Fibroblast of pulmonary artery (primary cell): Measurements from ENCODE around the gene CNGB1.

Source experiments
- DNase-seq: peaks from one replicate; pipeline ENCODE4 v3.0.0-alpha.2; 2010; ENCODE audit warnings: low read depth
- H3K4me3 ChIP-seq: replicated peaks from 2 replicates; pipeline ENCODE4 v1.5.1; 2011; ENCODE audit warnings: low read depth, mild to moderate bottlenecking, control low read depth, low read length, moderate library complexity
- TF ChIP-seq, protein P1 (sequence below): IDR thresholded peaks from 2 replicates; pipeline ENCODE4 v1.5.1; 2011; ENCODE audit warnings: mild to moderate bottlenecking, control low read depth, low read length, inconsistent platforms; ENCODE audit errors: missing control alignments

CNGB1 gene

DNA sequence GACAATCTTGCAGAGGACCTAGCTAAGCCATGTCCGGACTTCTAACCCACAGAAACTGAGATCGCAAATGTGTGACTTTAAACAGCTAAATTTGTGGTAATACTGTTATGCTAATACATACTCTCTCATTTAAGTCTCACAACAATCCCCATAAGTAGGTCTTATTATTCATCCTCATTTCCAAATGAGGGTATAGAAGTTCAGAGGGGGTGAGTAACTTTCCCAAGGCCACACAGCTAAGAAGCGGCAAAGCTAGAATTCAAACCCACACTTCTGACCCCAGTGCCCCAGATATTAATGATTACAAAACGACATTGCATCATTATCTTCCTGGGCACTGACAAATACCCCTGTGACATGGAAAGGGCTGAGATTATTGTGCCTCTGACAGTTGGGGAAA, 81.4 kb downstream of the CNGB1 start:
- H3K4me3 ChIP-seq: no peak overlapping the region
- DNase-seq: no peak
- TF ChIP-seq, protein P1, sequence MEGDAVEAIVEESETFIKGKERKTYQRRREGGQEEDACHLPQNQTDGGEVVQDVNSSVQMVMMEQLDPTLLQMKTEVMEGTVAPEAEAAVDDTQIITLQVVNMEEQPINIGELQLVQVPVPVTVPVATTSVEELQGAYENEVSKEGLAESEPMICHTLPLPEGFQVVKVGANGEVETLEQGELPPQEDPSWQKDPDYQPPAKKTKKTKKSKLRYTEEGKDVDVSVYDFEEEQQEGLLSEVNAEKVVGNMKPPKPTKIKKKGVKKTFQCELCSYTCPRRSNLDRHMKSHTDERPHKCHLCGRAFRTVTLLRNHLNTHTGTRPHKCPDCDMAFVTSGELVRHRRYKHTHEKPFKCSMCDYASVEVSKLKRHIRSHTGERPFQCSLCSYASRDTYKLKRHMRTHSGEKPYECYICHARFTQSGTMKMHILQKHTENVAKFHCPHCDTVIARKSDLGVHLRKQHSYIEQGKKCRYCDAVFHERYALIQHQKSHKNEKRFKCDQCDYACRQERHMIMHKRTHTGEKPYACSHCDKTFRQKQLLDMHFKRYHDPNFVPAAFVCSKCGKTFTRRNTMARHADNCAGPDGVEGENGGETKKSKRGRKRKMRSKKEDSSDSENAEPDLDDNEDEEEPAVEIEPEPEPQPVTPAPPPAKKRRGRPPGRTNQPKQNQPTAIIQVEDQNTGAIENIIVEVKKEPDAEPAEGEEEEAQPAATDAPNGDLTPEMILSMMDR: no peak

DNA sequence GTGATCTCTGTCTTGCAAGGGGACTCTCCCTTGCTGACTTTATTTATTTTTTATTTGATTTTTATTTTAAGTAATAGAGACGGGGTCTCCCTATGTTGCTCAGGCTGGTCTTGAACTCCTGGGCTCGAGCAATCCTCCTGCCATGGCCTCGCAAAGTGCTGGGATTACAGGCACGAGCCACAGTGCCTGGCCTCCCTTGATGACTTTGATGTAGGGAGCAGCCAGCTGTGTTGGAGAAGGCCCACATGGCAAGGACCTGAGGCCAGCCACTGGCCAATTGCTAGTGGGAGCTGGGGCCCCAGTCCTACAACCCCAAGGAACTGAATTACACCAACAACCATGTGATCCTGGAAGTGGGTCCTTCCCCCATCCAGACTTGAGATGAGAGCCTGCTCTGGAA, 81.8 kb downstream of the CNGB1 start:
- TF ChIP-seq, protein P1: no peak
- DNase-seq: no peak
- H3K4me3 ChIP-seq: no peak overlapping the region

DNA sequence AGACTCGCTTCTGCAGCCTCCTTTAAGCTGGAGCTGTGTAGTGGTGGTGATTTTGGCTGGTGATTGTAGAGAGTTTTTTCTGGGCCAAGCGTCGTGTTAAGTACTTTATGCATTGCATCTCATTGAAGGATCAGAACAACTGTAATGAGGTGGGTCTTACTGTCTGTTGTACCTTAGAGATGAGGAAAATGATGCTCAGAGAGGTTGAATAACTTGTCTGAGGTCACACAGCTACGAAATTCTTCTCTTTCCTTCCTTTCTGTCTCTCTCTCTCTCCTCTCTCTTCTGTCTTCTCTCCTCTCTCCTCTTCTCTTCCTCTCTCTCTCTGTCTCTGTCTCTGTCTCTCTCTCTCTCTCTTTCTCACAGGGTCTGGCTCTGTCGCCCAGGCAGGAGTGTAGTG, 82.8 kb downstream of the CNGB1 start:
- H3K4me3 ChIP-seq: no peak overlapping the region
- no peak for DNase-seq
- TF ChIP-seq, protein P1: no peak

DNA sequence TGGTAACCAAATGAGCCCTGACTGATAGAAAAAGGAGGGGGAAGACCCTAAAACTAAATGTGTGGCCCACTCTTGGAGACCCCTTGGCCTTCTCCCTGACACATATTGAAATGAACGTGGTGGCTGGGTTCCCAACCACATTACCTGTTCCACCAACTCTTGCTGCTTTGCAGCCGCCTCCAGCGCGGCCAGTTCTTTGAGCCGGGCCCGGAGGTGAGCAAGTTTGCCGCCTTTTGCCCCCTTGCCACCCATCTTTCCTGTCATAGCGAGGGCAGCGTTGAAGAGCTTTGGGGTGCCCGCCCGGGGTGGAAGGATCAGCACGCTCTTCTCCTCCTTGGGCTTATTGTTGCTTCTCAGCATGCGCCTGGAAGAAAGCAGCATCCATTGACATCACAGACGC, 83.2 kb downstream of the CNGB1 start:
- TF ChIP-seq, protein P1: no peak
- DNase-seq: no peak
- no peak overlapping the region for H3K4me3 ChIP-seq

DNA sequence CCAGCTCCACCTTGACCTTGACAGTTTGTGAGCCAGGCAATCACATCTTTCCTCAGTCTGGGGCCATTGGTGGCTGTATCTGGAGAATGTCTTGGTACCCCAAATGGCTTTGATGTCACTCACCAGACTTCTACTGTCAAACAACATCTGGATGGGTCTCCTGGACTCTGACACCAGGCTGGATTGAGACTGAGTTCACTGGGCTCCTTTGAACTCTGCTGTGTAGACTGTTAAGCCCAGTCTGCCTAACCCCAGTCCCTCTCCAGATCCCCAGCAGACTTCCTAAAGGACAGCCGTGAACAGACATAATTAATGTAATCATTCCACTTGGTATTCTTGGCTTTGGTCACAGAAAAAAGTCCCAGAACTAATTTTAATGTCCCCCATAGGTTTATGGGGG, 84.5 kb downstream of the CNGB1 start:
- TF ChIP-seq, protein P1: no peak
- no peak for DNase-seq
- H3K4me3 ChIP-seq: no peak overlapping the region

DNA sequence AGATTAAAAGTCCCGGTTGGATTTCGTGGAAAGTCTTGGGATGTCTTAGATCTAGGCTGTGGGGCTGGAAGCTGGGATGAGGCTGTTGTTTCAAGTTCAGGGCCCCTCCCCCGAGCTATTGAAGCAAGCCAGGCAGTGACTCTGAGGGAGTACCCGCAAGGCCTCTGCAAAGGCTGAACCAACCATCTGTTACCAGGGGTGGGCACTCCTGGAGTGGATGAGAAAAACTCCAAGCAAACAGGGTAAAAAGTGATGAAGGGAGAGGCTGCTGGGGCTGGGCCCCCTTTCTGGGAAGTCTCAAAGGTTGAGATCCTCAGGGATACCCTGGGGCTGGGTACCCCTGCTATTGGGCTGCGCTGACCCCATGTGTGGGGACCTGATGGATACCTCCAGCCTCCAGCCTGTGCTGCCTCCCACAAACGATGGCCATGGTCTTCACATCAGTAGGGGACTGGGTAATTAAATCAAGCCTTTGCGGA, 86.2 kb downstream of the CNGB1 start:
- DNase-seq: no peak
- TF ChIP-seq, protein P1: no peak
- H3K4me3 ChIP-seq: no peak overlapping the region

DNA sequence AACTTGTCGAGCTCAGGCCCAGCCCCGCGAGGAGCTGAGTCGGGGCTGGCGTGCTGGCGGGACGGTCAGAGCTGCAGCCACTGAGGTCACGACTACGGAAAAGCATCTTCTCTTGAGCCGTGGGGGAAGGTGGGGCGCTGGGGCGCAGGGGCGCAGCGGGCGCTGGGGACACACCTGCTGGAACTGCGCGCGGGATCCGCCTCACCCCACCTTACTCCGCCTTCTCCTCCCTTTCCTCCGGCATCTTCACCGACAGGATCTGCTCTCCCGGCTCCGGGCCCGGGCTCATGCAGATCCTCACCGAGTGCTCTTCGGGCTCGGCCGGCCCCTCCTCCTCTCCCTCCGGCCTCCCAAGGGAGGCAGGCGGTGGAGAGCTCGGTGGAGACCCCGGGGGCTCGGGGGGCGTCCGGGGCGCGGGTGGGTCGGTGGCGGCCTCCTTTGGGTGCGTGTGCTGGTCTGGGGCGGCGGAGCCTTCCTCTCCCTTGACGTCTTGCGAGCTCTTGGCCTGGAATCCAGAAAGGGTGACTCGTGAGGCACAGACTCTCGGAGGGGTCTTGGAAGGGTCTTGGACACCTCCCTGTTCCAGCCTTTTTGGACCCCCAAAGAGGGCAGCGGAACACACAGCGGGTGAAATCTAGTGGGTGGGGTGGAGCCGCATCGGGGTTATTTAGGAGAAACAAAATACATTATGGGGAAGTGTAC, 86.8 kb downstream of the CNGB1 start:
- DNase-seq: no peak
- TF ChIP-seq, protein P1: no peak
- H3K4me3 ChIP-seq: no peak overlapping the region
